GM21390 (cell line): Measurements from ENCODE around the gene PRPF31.
"Not testable (repeated sequence)": the region's sequence is repeated elsewhere in the genome, so short reads cannot be mapped to it uniquely, and the experiment has no call there.

Source experiments
- ATAC-seq: cut with Tn5 transposase; IDR thresholded peaks from one replicate; pipeline ENCODE4 v1.9.1; 2021; ENCODE audit not compliant: unreplicated experiment

Gene PRPF31

GRCh38 chr19:54160854-54161253 is 45.3 kb downstream of the PRPF31 start:
- no peak for ATAC-seq

GRCh38 chr19:54162241-54162805 is 46.8 kb downstream of the PRPF31 start:
- no peak for ATAC-seq

- ATAC-seq, result no peak
These were observed 47.3 kb downstream of the PRPF31 start for GRCh38 chr19:54162884-54163283.

GRCh38 chr19:54164369-54165068 is 49.0 kb downstream of the PRPF31 start:
- no peak for ATAC-seq

GRCh38 chr19:54165222-54165621 is 49.7 kb downstream of the PRPF31 start:
- ATAC-seq, result no peak

- no peak for ATAC-seq
These were observed 52.8 kb downstream of the PRPF31 start for GRCh38 chr19:54168174-54168917.

- no peak for ATAC-seq
These were observed 53.7 kb downstream of the PRPF31 start for GRCh38 chr19:54169149-54169740.

GRCh38 chr19:54171736-54172431 is 56.3 kb downstream of the PRPF31 start:
- not testable (repeated sequence) for ATAC-seq

- no peak for ATAC-seq
These were observed 57.2 kb downstream of the PRPF31 start, which contains the start of gene TMC4 for GRCh38 chr19:54172471-54173358. Gene TMC4, minus strand, starts transcription at chr19:54173160. Its CDS starts 43 bp downstream, at chr19:54173117.

GRCh38 chr19:54173359-54173699 is 57.8 kb downstream of the PRPF31 start:
- no peak for ATAC-seq

GRCh38 chr19:54173951-54174834 is 58.6 kb downstream of the PRPF31 start:
- ATAC-seq, result no peak

- no peak for ATAC-seq
These were observed 63.2 kb downstream of the PRPF31 start for GRCh38 chr19:54178581-54179261.

- no peak for ATAC-seq
These were observed 63.8 kb downstream of the PRPF31 start for GRCh38 chr19:54179262-54179852.

- ATAC-seq, result no peak
These were observed 64.4 kb downstream of the PRPF31 start for GRCh38 chr19:54179921-54180461.

GRCh38 chr19:54180691-54181091 is 65.1 kb downstream of the PRPF31 start:
- ATAC-seq, result no peak
